Cerebellar nuclear complex (tissue), 1 donor: ENCODE measurements around the gene OSBPL7.

ENCODE experiments used
- DNase-seq, 2 experiments: peaks; one replicate each; lab custom pipeline; 2025; lab: John Stamatoyannopoulos, UW

The OSBPL7 gene

GRCh38 chr17:47763913-47764582, 57.5 kb downstream of the OSBPL7 start:
- DNase-seq, result no peak

DNA sequence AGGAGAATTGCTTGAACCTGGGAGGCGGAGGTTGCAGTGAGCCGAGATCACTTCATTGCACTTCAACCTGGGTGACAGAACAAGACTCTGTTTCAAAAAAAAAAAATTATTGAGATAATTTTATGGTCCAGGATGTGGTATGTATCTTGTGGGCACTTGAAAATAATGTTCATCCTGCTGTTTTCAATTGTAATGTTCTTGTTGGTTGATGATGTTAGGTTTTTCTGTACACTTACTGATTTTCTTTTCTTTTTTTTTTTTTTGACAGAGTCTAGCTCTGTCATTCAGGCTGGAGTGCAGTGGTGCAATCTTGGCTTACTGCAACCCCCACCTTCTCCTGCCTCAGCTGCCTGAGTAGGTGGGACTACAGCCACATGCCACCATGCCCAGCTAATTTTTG, 58.9 kb downstream of the OSBPL7 start:
- no peak for DNase-seq

DNA sequence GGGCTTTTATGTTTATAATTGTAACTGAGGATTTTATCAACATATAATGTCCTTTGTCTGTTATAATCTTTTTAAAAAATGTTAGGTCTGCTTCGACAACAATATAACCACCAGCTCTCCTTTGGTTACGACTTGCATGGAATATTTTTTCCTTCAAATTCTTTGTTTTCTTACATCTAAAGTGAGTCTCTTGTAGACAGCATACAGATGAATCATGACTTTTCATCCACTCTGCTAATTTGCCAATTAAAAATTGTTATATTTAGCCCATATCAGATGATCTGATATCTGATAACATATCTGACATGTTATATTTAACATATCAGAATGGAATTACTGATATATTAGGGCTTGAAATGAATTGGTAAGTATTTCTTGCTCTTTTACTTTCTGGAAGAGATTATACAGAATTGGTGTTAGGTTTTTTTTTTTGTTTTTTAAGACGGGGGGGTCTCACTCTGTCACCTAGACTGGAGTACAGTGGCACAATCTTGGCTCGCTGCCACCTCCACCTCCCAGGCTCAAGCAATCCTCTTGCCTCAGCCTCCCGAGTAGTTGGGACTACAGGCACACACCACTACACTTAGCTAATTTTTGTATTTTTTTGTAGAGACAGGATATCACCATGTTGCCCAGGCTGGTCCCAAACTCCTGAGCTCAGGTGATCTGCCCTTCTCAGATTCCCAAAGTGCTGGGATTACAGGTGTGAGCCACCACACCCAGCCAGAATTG, 61.0 kb downstream of the OSBPL7 start:
- DNase-seq, result no peak

GRCh38 chr17:47757386-47757785, 64.2 kb downstream of the OSBPL7 start:
- DNase-seq, result no peak
